AG10803 (cell line): Measurements from ENCODE around the gene CAPN13.

ENCODE experiments used
- DNase-seq: peaks from one replicate; pipeline ENCODE4 v3.0.0; 2010; ENCODE audit warnings: low read depth
- H3K4me3 ChIP-seq: 2 replicates; pipeline ENCODE4 v1.5.1; 2011; ENCODE audit warnings: mild to moderate bottlenecking, low read length, control low read depth
- CTCF ChIP-seq: conservative IDR thresholded peaks from 2 replicates; pipeline ENCODE4 v1.5.1; 2011; ENCODE audit warnings: mild to moderate bottlenecking, low read length, control low read depth, inconsistent platforms

CAPN13 gene

GRCh38 chr2:30800159-30800558 is 7.1 kb downstream of the CAPN13 start:
- TF ChIP-seq CTCF: no peak
- DNase-seq: no peak

GRCh38 chr2:30799366-30799765 is 7.9 kb downstream of the CAPN13 start:
- no peak overlapping the region for H3K4me3 ChIP-seq
- no peak for DNase-seq
- TF ChIP-seq CTCF: no peak

More at GRCh38 chr2:30800159-30800558, 7.1 kb downstream of the CAPN13 start:
- no peak overlapping the region for H3K4me3 ChIP-seq

GRCh38 chr2:30798536-30798991 is 8.7 kb downstream of the CAPN13 start:
- H3K4me3 ChIP-seq: no peak overlapping the region
- no peak for DNase-seq

GRCh38 chr2:30797381-30798015 is 9.7 kb downstream of the CAPN13 start:
- H3K4me3 ChIP-seq: no peak overlapping the region
- DNase-seq: no peak
- no peak for TF ChIP-seq CTCF

More at GRCh38 chr2:30798536-30798991, 8.7 kb downstream of the CAPN13 start:
- no peak for TF ChIP-seq CTCF

GRCh38 chr2:30796699-30797098 is 10.5 kb downstream of the CAPN13 start:
- no peak overlapping the region for H3K4me3 ChIP-seq
- no peak for DNase-seq
- TF ChIP-seq CTCF: no peak

- no peak for TF ChIP-seq CTCF
- no peak for DNase-seq
- no peak overlapping the region for H3K4me3 ChIP-seq
Observed at GRCh38 chr2:30792521-30792920, 14.7 kb downstream of the CAPN13 start.

- TF ChIP-seq CTCF: no peak
- no peak overlapping the region for H3K4me3 ChIP-seq
- DNase-seq: no peak
Observed at GRCh38 chr2:30790879-30791278, 16.4 kb downstream of the CAPN13 start.
